ENCODE measurements around the gene GPR119.

DNA sequence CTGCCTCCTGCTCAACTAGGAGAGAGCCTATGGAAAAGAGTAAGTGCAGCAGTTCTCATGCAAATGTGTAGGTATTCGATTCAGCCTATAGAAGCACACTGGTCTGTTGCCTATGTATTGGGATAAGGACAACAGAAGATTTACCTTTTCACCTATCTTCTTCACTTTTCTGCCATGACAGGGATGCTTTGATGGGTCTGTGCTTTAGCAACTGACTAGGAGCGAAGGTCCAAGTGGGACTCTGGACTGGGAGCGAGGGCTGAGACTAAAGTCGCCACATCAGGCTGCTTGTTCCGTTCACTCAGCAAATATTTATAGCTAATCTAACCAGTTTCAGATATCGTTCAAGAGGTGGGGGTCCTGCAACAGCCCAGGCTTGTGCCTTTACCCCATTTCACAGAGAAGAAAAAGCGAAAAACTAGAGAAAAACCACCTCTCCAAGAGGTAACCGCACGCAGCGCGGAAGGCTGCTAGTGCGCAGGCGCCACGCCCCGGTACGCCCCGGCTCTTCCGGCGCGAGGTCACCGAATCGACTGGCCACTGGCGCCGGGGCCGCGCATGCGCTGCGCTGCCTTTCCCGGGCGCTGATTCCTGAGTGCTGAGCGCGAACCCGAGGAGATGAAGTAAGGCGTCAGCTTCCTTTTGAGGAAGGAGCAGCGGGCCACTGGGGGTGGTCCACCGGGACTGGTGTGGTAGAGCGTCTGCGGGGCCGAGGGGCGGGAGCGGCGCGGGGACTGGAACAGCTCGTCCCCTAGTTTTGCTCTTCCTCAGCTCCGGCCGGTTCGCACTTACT is 16.1 kb upstream of the GPR119 start, which contains the start of gene RBMX2:
- TF ChIP-seq CTCF (IDR thresholded peaks at IDR 0.05) (no peak), ZNF121 (CRISPR knock-in tag; IDR thresholded peaks at IDR 0.05) (no peak), ETV6 (CRISPR knock-in tag; IDR thresholded peaks at IDR 0.05) (no peak), FOXP1 (CRISPR knock-in tag; IDR thresholded peaks at IDR 0.05; ENCODE audit: borderline replicate concordance) (no peak), NFE2L1 (CRISPR knock-in tag; IDR thresholded peaks at IDR 0.05) (no peak), ZNF317 (CRISPR knock-in tag; IDR thresholded peaks at IDR 0.05; ENCODE audit: borderline replicate concordance, low read depth) (no peak)
- TF ChIP-seq, protein P1, sequence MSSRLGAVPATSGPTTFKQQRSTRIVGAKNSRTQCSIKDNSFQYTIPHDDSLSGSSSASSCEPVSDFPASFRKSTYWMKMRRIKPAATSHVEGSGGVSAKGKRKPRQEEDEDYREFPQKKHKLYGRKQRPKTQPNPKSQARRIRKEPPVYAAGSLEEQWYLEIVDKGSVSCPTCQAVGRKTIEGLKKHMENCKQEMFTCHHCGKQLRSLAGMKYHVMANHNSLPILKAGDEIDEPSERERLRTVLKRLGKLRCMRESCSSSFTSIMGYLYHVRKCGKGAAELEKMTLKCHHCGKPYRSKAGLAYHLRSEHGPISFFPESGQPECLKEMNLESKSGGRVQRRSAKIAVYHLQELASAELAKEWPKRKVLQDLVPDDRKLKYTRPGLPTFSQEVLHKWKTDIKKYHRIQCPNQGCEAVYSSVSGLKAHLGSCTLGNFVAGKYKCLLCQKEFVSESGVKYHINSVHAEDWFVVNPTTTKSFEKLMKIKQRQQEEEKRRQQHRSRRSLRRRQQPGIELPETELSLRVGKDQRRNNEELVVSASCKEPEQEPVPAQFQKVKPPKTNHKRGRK (CRISPR knock-in tag; IDR thresholded peaks at IDR 0.05; ENCODE audit: borderline replicate concordance) = no peak
- TF ChIP-seq, protein P2, sequence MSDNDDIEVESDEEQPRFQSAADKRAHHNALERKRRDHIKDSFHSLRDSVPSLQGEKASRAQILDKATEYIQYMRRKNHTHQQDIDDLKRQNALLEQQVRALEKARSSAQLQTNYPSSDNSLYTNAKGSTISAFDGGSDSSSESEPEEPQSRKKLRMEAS (CRISPR knock-in tag; IDR thresholded peaks at IDR 0.05) = no peak
- TF ChIP-seq, protein P3, sequence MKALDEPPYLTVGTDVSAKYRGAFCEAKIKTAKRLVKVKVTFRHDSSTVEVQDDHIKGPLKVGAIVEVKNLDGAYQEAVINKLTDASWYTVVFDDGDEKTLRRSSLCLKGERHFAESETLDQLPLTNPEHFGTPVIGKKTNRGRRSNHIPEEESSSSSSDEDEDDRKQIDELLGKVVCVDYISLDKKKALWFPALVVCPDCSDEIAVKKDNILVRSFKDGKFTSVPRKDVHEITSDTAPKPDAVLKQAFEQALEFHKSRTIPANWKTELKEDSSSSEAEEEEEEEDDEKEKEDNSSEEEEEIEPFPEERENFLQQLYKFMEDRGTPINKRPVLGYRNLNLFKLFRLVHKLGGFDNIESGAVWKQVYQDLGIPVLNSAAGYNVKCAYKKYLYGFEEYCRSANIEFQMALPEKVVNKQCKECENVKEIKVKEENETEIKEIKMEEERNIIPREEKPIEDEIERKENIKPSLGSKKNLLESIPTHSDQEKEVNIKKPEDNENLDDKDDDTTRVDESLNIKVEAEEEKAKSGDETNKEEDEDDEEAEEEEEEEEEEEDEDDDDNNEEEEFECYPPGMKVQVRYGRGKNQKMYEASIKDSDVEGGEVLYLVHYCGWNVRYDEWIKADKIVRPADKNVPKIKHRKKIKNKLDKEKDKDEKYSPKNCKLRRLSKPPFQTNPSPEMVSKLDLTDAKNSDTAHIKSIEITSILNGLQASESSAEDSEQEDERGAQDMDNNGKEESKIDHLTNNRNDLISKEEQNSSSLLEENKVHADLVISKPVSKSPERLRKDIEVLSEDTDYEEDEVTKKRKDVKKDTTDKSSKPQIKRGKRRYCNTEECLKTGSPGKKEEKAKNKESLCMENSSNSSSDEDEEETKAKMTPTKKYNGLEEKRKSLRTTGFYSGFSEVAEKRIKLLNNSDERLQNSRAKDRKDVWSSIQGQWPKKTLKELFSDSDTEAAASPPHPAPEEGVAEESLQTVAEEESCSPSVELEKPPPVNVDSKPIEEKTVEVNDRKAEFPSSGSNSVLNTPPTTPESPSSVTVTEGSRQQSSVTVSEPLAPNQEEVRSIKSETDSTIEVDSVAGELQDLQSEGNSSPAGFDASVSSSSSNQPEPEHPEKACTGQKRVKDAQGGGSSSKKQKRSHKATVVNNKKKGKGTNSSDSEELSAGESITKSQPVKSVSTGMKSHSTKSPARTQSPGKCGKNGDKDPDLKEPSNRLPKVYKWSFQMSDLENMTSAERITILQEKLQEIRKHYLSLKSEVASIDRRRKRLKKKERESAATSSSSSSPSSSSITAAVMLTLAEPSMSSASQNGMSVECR (CRISPR knock-in tag; IDR thresholded peaks at IDR 0.05; ENCODE audit: borderline replicate concordance) = no peak; the same call in 1 of the 2 replicates
- TF ChIP-seq, protein P4, sequence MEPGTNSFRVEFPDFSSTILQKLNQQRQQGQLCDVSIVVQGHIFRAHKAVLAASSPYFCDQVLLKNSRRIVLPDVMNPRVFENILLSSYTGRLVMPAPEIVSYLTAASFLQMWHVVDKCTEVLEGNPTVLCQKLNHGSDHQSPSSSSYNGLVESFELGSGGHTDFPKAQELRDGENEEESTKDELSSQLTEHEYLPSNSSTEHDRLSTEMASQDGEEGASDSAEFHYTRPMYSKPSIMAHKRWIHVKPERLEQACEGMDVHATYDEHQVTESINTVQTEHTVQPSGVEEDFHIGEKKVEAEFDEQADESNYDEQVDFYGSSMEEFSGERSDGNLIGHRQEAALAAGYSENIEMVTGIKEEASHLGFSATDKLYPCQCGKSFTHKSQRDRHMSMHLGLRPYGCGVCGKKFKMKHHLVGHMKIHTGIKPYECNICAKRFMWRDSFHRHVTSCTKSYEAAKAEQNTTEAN (CRISPR knock-in tag; IDR thresholded peaks at IDR 0.05) = no peak
